ENCODE results near the gene ARHGAP4.

The ARHGAP4 gene

GRCh38 chrX:153925739-153926551 lies at the start of gene ARHGAP4:
TSS of gene ARHGAP4 (minus strand) at chrX:153926264. CDS start at chrX:153926202, 62 bp downstream.
- DNase-seq = peak; percentile 49

DNA sequence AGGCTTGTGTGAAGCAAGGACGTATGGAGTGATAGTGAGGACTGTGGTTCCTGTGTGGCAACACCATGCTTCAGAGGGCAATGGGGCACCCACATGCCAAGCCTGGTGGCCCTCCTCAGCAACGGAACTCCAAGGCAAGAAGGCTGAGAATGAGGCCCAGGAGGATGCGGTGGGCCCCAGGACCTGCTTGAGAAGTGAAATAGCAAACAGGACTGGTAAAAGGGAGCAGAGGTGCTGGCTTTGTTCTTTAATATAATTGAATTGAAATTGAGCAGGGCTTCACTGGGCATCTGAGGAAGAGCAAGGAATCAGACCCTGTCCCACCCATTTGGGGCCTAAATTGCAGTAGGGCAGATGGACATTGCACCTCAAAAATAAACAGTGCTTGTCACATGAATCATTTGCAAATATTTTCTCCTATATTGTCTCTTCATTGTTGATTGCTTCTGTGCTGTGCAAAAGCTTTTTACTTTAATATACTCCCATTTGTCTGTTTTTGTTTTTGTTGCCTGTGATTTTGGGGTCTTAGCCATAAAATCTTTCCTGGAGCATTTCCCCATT lies 48.7 kb upstream of the ARHGAP4 start:
- no peak for DNase-seq

GRCh38 chrX:153974003-153974725 lies 48.1 kb upstream of the ARHGAP4 start:
- DNase-seq = no peak

- no peak for DNase-seq
Observed at GRCh38 chrX:153973127-153974002, 47.3 kb upstream of the ARHGAP4 start.

GRCh38 chrX:153972368-153973126 lies 46.5 kb upstream of the ARHGAP4 start, which contains the start of gene TMEM187:
TSS of gene TMEM187 (plus strand) at chrX:153972754. CDS start at chrX:153982063, 9,309 bp downstream.
- peak; percentile 81 for DNase-seq

DNA sequence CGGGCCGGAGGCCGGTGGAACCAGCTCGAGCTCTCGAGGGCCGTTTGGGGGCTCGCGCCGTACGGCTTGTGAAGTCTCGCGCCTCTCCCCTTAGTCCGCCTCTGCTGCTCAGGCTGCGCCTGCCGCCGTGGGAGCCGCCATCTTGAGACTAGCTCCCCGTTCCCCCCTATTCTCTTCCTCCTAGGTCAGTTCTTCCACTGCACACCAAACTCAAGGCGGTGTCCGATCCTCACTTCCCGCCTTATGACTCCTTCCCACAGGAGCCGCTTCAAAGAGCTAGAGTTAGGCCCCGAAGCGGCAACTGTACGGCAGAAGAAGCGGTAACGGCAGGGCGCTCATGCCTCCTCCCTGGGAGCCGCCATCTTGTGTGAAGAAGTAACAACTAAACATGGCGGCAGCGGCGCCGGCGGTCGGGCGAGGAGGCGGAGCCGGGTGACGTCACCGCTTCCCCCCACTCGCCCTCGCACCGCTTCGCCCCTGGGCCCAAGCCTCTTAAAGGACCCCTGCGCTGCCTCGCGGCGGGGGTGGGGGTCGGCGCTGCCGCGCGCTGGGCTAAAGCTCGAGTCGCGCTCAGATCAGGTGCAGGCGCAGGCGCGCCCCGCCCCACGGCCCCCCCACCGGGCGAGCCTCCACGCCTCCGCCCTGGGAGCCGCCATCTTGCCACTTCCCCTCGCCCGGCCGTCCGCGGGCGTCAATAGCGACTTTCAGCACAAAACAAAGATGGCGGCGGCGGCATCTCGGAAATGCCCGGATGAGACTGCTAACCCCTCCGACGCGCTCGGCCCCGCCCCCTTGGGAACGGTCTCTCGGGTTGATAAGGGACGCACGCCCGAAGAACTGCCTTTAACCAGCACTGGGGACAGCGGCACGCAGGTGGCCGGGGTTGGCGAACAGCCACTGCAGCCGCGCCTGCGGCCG lies 45.6 kb upstream of the ARHGAP4 start, which contains the start of gene HCFC1:
TSS of gene HCFC1 (minus strand) at position 369 of the 918 bp plus-strand sequence. CDS start 978 bp downstream, outside the sequence.
- DNase-seq = peak; percentile 84

DNA sequence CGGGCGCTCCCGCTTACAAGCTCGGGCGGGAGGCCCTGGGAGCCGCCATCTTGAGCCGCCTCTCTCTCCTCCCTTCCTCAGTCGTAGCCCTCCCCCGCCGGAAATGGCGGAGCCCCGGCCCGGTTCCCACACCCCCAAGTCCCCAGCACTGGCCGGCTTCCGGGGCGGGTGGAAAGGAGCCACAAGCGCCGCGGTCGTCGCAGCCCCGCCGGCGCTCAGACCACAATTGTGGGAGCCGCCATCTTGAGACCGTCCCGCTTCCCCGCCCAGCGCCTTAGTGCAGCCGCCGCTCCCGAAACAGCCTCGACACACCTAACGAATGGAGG lies 45.0 kb upstream of the ARHGAP4 start:
- DNase-seq = peak; percentile 78

DNA sequence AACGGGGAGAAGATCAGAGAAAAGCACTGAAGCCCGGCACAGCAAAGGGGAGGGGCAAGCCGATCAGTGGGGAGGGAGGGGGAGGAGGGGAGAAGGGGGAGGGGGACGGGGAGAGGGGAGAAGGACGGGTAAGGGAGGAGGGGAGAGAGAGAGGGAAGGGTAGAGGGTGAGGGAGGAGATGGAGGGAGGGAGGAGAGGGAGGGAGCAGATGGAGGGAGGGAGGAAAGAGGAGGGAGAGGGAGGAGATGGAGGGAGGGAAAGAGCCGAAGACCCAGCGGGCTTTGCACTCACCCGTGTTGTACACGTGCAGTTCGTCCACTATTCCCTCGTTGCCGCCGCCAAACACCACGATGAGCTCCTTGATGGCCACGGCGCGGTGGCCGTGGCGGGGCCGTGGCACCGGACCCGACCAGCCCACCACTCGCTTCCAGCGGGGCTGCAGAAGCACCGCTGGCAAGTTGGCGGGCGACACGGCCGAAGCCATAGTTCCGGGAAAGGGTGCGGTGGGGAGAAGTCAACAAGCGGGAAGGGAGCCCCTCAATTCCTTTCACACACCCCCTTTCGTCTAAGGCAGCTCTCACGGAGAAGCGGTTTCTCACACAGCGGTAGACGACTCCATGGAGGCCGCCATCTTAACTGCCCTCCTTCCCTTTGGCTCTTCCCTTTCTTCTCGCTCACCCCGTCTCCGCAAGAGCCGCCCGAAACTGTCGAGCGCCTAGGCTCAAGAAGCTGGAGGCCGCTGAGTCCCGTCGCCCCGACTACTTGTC lies 44.5 kb upstream of the ARHGAP4 start:
- no peak for DNase-seq

DNA sequence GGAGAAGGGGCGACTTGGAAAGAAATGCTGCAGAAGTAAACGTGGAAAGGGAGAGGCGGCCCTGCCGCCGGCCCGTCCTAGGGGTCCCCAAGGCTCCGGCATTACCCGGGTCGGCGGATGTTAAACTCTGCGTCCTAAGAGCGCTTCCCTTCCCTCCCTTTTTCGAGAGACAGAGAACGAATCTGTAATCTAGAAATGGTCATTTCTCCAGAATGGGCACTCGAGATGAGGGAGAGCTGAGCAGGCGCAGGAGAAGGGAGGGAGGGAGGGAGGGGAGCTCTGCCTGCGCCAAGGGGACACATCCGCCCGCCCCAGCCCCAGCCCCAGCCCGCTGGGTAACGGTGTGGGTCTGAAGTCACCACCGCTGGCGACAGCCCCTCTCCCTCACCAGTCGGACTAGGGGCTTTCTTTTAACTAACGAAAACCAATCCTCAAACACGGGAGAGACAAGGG lies 43.9 kb upstream of the ARHGAP4 start:
- DNase-seq = no peak

DNA sequence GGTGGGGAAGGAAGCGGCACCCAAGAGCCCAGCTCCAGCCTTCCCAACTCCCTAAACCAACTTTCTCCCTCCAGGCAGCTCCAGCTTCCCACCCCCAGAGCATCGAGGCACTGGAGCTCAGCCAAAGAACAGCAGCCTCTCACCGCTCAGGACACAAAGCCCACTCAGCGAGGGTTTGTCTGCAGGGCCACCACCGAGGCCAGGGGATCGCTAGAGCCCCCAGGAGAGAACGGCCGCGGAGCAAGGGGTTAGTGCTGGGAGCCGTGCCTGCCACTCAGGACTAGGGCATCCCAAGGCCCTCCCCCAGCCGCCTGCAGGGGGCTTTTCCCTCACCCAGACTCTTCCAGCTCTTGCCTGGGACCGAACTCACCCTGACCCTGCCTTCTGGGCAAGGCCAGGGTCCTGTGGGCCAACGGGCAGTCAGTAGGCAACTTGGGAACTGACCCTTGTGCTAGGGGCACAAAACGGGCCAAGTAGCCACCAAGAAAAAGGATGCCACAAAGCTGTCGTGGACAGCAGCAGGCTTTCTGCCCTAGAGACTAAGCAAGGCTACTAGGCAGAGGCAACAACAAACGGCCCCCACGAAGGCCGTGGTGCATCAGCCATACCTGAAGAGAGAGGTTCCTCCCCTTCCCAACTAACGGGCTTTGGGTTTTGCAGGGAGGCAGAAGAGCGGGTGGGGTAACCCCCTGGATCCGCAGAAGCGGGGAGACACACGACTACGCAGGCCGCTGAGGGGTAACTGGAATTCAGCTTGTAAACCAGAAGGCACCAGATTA lies 43.2 kb upstream of the ARHGAP4 start:
- no peak for DNase-seq

- no peak for DNase-seq
Observed at GRCh38 chrX:153968754-153969124, 42.7 kb upstream of the ARHGAP4 start.

- no peak for DNase-seq
Observed at GRCh38 chrX:153968255-153968654, 42.2 kb upstream of the ARHGAP4 start.

- DNase-seq = no peak
Observed at GRCh38 chrX:153967536-153968224, 41.6 kb upstream of the ARHGAP4 start.

GRCh38 chrX:153966841-153967535 lies 40.9 kb upstream of the ARHGAP4 start:
- peak; percentile 49 for DNase-seq

GRCh38 chrX:153966283-153966688 lies 40.2 kb upstream of the ARHGAP4 start:
- DNase-seq = no peak

- DNase-seq = no peak
Observed at GRCh38 chrX:153965406-153965805, 39.3 kb upstream of the ARHGAP4 start.

GRCh38 chrX:153964105-153964504 lies 38.0 kb upstream of the ARHGAP4 start:
- no peak for DNase-seq

DNA sequence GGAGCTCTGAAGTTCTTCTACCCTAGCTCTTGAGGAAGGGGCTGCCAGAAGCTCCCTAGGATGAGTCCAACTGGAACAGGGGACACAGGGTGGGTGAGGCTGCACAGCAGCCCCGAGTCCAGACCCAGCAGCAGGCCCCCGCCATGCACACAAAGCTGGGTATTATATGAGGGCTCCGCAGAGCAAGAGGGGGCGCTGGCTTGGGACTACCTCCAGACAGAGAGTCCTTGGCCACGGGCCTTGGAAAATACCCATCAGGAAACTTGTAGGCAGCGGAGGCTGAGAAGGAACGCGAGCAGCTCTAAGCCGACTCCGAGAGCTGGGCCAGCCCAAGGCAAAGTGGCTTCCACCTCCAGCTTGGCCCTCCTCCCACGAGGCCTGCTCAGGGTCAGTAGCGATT lies 37.5 kb upstream of the ARHGAP4 start:
- no peak for DNase-seq
